Measurements from ENCODE around the gene ZNRF2. TPM values are rescaled to one million over a fixed set of nuclear protein-coding genes. Genes with fewer than 3 reads are reported as not detected.
"Not testable (repeated sequence)": the region's sequence is repeated elsewhere in the genome, so short reads cannot be mapped to it uniquely, and the experiment has no call there.

The ZNRF2 gene
- total RNA-seq, 1 experiment from 2014 or later: 22.1 TPM

DNA sequence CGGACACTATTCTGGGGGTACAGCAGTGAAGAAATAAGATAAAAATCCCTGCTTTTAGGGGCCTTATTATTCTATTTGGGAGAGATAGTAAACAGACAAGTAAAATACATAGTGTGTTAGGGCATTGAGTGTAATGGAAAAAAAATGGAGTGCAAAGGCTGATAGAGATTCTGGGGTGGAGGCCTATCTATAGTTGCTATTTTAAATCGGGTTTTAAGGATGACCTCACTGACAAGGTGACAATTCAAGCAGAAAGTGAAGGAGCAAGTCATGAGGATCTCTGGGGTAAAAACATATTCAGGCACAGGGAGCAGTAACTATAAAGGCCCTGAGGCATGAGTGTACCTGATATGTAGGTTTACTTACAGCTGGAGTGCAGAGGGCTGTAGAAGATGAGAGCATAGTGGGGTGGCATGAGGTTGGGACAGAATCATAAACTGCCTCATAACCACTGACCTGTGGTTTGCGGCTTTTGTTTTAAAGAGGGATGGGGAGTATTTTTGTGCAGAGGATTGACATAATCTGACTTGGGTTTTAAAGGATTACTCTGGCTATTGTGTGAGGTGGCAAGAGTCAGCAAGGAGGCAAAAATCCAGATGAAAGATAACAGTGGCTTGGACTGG is 8.1 kb downstream of the ZNRF2 start:
- intact Hi-C loops (cut with micrococcal nuclease; ENCODE audit: unreplicated experiment); H3K4me3 ChIP-seq (ENCODE audit: low read depth in 2 of 2, low read length in 2 of 2); BruUV-seq (replicated peaks); CTCF ChIA-PET; H3K27me3 ChIP-seq (ENCODE audit: control insufficient read depth, insufficient read depth, low read length); H3K36me3 ChIP-seq (ENCODE audit: control insufficient read depth, insufficient read depth, low read length); ATAC-seq; H3K9me3 ChIP-seq (ENCODE audit: control insufficient read depth, insufficient read depth, low read depth, low read length); in situ Hi-C loops (cut with HindIII; ENCODE audit: low pct_unique_long_range_greater_than_20kb, low sequenced_read_pairs); POLR2A ChIA-PET; DNase-seq (ENCODE audit: low read depth, low spot score); H3K27ac ChIP-seq (ENCODE audit: low read length): not testable (repeated sequence)
- H3K4me1 ChIP-seq (ENCODE audit: control insufficient read depth, insufficient read depth, low read length): peaks cover 32% of the 10 kb centered on the region

DNA sequence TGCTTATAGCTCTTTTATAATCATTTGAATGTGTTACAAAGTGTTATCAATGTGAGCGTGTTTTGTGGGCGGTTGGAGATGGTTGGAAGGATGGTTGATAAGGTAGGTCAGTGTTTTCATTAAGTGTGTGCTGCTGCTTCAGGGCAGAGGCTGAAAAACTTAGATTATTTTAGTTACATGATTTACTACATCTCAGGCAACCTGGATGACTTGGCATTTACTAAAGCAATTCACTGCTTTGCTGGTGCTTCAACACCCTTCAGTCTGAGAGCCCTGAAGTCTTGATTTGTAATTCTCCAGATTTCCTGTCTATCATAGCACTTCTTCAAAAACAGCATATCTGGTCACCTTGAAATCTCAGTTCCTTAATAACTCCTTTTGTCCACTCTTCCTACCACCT is 11.9 kb downstream of the ZNRF2 start:
- H3K36me3 ChIP-seq (ENCODE audit: control insufficient read depth, insufficient read depth, low read length); H3K4me3 ChIP-seq (ENCODE audit: low read depth in 2 of 2, low read length in 2 of 2); H3K4me1 ChIP-seq (ENCODE audit: control insufficient read depth, insufficient read depth, low read length); in situ Hi-C loops (cut with HindIII; ENCODE audit: low pct_unique_long_range_greater_than_20kb, low sequenced_read_pairs); BruUV-seq (replicated peaks); H3K9me3 ChIP-seq (ENCODE audit: control insufficient read depth, insufficient read depth, low read depth, low read length); intact Hi-C loops (cut with micrococcal nuclease; ENCODE audit: unreplicated experiment); POLR2A ChIA-PET; ATAC-seq; H3K27ac ChIP-seq (ENCODE audit: low read length); CTCF ChIA-PET; DNase-seq (ENCODE audit: low read depth, low spot score); H3K27me3 ChIP-seq (ENCODE audit: control insufficient read depth, insufficient read depth, low read length): not testable (repeated sequence)

DNA sequence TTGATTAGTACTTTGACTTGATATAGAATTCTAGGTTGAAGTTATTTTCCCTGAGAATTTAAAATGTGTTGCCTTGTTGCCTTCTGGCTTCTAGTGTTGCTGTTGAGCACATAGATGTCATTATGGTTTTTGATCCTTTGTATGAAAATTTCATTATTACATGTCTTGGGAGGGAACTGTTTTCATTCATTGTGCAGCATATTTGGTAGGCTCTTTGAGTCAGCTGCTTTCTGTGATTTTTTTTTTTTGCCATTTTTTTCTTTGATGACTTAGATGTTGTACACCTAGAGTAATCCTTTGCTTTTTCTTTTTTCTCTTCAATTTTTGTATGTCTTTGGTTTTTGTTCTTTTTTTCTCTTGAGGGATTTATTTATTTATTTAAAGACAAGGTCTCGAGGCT is 13.1 kb downstream of the ZNRF2 start:
- in situ Hi-C loops (cut with HindIII; ENCODE audit: low pct_unique_long_range_greater_than_20kb, low sequenced_read_pairs); ATAC-seq; DNase-seq (ENCODE audit: low read depth, low spot score); BruUV-seq (replicated peaks); H3K4me3 ChIP-seq (ENCODE audit: low read depth in 2 of 2, low read length in 2 of 2); POLR2A ChIA-PET; H3K36me3 ChIP-seq (ENCODE audit: control insufficient read depth, insufficient read depth, low read length); H3K27ac ChIP-seq (ENCODE audit: low read length); H3K4me1 ChIP-seq (ENCODE audit: control insufficient read depth, insufficient read depth, low read length); H3K27me3 ChIP-seq (ENCODE audit: control insufficient read depth, insufficient read depth, low read length); CTCF ChIA-PET; H3K9me3 ChIP-seq (ENCODE audit: control insufficient read depth, insufficient read depth, low read depth, low read length); intact Hi-C loops (cut with micrococcal nuclease; ENCODE audit: unreplicated experiment): not testable (repeated sequence)

DNA sequence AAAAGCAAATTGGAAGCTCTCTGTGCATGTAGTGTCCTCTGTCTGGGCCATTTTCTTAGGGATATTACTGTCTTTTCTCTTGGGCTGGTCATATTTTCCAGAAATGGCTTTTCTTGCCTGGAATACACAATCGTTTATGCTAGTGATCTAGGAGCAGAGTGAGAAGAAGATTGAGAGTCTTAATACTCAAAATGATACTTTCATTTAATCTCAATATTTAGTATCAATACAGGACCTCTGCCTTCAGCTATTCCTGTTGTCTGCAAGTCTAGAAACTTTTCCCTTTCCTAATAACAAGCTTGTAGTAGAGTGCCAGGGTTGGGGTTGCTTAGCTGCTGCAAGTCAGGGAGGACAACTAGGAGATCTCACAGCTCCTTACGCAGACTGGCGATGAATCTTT is 14.0 kb downstream of the ZNRF2 start:
- H3K27ac ChIP-seq (ENCODE audit: low read length); H3K4me1 ChIP-seq (ENCODE audit: control insufficient read depth, insufficient read depth, low read length); ATAC-seq; intact Hi-C loops (cut with micrococcal nuclease; ENCODE audit: unreplicated experiment); CTCF ChIA-PET; POLR2A ChIA-PET; BruUV-seq (replicated peaks); H3K4me3 ChIP-seq (ENCODE audit: low read depth in 2 of 2, low read length in 2 of 2); H3K27me3 ChIP-seq (ENCODE audit: control insufficient read depth, insufficient read depth, low read length); in situ Hi-C loops (cut with HindIII; ENCODE audit: low pct_unique_long_range_greater_than_20kb, low sequenced_read_pairs); H3K36me3 ChIP-seq (ENCODE audit: control insufficient read depth, insufficient read depth, low read length); DNase-seq (ENCODE audit: low read depth, low spot score); H3K9me3 ChIP-seq (ENCODE audit: control insufficient read depth, insufficient read depth, low read depth, low read length): not testable (repeated sequence)

DNA sequence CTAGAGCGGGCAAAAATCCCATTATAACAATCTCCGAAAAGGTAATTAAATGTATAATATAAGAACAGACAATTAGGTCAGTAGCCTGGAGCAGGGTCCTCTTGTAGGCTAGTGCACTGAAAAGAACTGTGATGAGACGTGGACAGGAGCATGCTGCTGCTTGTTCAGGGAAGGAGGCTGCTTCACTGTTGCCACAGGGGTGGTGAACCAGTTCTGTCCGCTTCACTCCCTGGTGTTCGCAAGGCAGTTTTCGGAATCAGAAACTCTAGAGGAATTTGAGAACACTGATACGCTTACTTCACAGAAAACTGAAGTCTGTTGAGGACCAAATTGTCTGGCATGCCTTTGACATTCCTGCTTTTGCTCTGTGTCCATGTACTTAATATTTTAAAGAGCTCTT is 17.4 kb downstream of the ZNRF2 start:
- TF ChIP-seq, protein P1, sequence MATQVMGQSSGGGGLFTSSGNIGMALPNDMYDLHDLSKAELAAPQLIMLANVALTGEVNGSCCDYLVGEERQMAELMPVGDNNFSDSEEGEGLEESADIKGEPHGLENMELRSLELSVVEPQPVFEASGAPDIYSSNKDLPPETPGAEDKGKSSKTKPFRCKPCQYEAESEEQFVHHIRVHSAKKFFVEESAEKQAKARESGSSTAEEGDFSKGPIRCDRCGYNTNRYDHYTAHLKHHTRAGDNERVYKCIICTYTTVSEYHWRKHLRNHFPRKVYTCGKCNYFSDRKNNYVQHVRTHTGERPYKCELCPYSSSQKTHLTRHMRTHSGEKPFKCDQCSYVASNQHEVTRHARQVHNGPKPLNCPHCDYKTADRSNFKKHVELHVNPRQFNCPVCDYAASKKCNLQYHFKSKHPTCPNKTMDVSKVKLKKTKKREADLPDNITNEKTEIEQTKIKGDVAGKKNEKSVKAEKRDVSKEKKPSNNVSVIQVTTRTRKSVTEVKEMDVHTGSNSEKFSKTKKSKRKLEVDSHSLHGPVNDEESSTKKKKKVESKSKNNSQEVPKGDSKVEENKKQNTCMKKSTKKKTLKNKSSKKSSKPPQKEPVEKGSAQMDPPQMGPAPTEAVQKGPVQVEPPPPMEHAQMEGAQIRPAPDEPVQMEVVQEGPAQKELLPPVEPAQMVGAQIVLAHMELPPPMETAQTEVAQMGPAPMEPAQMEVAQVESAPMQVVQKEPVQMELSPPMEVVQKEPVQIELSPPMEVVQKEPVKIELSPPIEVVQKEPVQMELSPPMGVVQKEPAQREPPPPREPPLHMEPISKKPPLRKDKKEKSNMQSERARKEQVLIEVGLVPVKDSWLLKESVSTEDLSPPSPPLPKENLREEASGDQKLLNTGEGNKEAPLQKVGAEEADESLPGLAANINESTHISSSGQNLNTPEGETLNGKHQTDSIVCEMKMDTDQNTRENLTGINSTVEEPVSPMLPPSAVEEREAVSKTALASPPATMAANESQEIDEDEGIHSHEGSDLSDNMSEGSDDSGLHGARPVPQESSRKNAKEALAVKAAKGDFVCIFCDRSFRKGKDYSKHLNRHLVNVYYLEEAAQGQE (IDR thresholded peaks at IDR 0.05; ENCODE audit: insufficient read depth in 1 of 2, low read depth in 2 of 2, low read length in 1 of 2): no peak
- Histone ChIP-seq H3K9me3 (ENCODE audit: control insufficient read depth, insufficient read depth, low read depth, low read length) (no peaks in the 10 kb centered on the region), H3K4me1 (ENCODE audit: control insufficient read depth, insufficient read depth, low read length) (peaks cover 8% of the 10 kb centered on the region; the same call in 1 of the 2 replicates), H3K4me3 (ENCODE audit: low read depth in 2 of 2, low read length in 2 of 2) (no peak overlapping the region), H3K27me3 (ENCODE audit: control insufficient read depth, insufficient read depth, low read length) (no peaks in the 10 kb centered on the region), H3K36me3 (ENCODE audit: control insufficient read depth, insufficient read depth, low read length) (no peaks in the 10 kb centered on the region), H3K27ac (ENCODE audit: low read length) (no peak overlapping the region)
- DNase-seq (ENCODE audit: low read depth, low spot score) (no peak), ATAC-seq (no peak)
- ChIA-PET POLR2A (interaction anchor here (0.7 kb wide), 1 partner anchor 58 kb away, joined by 4 read pairs; no protein-coding TSS in a partner anchor), CTCF (interaction anchor here (0.6 kb wide), 1 partner anchor 25 kb away, joined by 3 read pairs; no protein-coding TSS in a partner anchor)
- no TSS peak for BruUV-seq (replicated peaks)
- in situ Hi-C loops (cut with HindIII; ENCODE audit: low pct_unique_long_range_greater_than_20kb, low sequenced_read_pairs): no loop called here
- intact Hi-C loops (cut with micrococcal nuclease; ENCODE audit: unreplicated experiment): no loop called here

All from Panc1 (cell line).